ENCODE measurements around the gene TMEM38B.
"Not testable (repeated sequence)": the region's sequence is repeated elsewhere in the genome, so short reads cannot be mapped to it uniquely, and the experiment has no call there.

TMEM38B gene

GRCh38 chr9:105714020-105714331 lies 19.6 kb downstream of the TMEM38B start:
- DNase-seq (ENCODE audit: low read depth in 3 of 3, low spot score in 1 of 3): no peak

GRCh38 chr9:105716146-105716545 lies 21.8 kb downstream of the TMEM38B start:
- DNase-seq (ENCODE audit: low read depth in 3 of 3, low spot score in 1 of 3): no peak

GRCh38 chr9:105722099-105722498 lies 27.8 kb downstream of the TMEM38B start:
- DNase-seq (ENCODE audit: low read depth in 3 of 3, low spot score in 1 of 3): no peak

- DNase-seq (ENCODE audit: low read depth in 3 of 3, low spot score in 1 of 3): no peak
These were observed 31.0 kb downstream of the TMEM38B start for GRCh38 chr9:105725370-105725769.

- not testable (repeated sequence) for DNase-seq (ENCODE audit: low read depth in 3 of 3, low spot score in 1 of 3)
These were observed 33.9 kb downstream of the TMEM38B start for GRCh38 chr9:105728230-105728629.

GRCh38 chr9:105731420-105731819 lies 37.1 kb downstream of the TMEM38B start:
- DNase-seq (ENCODE audit: low read depth in 3 of 3, low spot score in 1 of 3): not testable (repeated sequence)

- no peak for DNase-seq (ENCODE audit: low read depth in 3 of 3, low spot score in 1 of 3)
These were observed 41.0 kb downstream of the TMEM38B start for GRCh38 chr9:105735366-105735765.

GRCh38 chr9:105737205-105737604 lies 42.9 kb downstream of the TMEM38B start:
- DNase-seq (ENCODE audit: low read depth in 3 of 3, low spot score in 1 of 3): no peak

GRCh38 chr9:105742088-105742487 lies 47.7 kb downstream of the TMEM38B start:
- DNase-seq (ENCODE audit: low read depth in 3 of 3, low spot score in 1 of 3): no peak

GRCh38 chr9:105747325-105747724 lies 53.0 kb downstream of the TMEM38B start:
- DNase-seq (ENCODE audit: low read depth in 3 of 3, low spot score in 1 of 3): not testable (repeated sequence)

- no peak for DNase-seq (ENCODE audit: low read depth in 3 of 3, low spot score in 1 of 3)
These were observed 57.4 kb downstream of the TMEM38B start for GRCh38 chr9:105751761-105752160.

GRCh38 chr9:105757496-105758251 lies 63.3 kb downstream of the TMEM38B start:
- DNase-seq (ENCODE audit: low read depth in 3 of 3, low spot score in 1 of 3): no peak

GRCh38 chr9:105760053-105760452 lies 65.7 kb downstream of the TMEM38B start:
- no peak for DNase-seq (ENCODE audit: low read depth in 3 of 3, low spot score in 1 of 3)

- not testable (repeated sequence) for DNase-seq (ENCODE audit: low read depth in 3 of 3, low spot score in 1 of 3)
These were observed 88.5 kb downstream of the TMEM38B start for GRCh38 chr9:105782561-105783494.

- not testable (repeated sequence) for DNase-seq (ENCODE audit: low read depth in 3 of 3, low spot score in 1 of 3)
These were observed 89.1 kb downstream of the TMEM38B start for GRCh38 chr9:105783495-105783872.

GRCh38 chr9:105786796-105787195 lies 92.5 kb downstream of the TMEM38B start:
- not testable (repeated sequence) for DNase-seq (ENCODE audit: low read depth in 3 of 3, low spot score in 1 of 3)

GRCh38 chr9:105816202-105816744 lies 121.9 kb downstream of the TMEM38B start:
- no peak for DNase-seq (ENCODE audit: low read depth in 3 of 3, low spot score in 1 of 3)

GRCh38 chr9:105816981-105817380 lies 122.6 kb downstream of the TMEM38B start:
- DNase-seq (ENCODE audit: low read depth in 3 of 3, low spot score in 1 of 3): no peak

- DNase-seq (ENCODE audit: low read depth in 3 of 3, low spot score in 1 of 3): no peak
These were observed 124.6 kb downstream of the TMEM38B start for GRCh38 chr9:105818903-105819302.

GRCh38 chr9:105822814-105823213 lies 128.5 kb downstream of the TMEM38B start:
- no peak for DNase-seq (ENCODE audit: low read depth in 3 of 3, low spot score in 1 of 3)

Data from stimulated activated CD4-positive, alpha-beta T cell treated with anti-CD3 and anti-CD28 coated beads, TNF-alpha, amount 100 ng/mL, for 1 hour (primary cell).